Activated gamma-delta T cell (primary cell): ENCODE results near the gene RFC4.

Source experiments
- DNase-seq: peaks from one replicate; lab custom pipeline; 2025; lab: John Stamatoyannopoulos, UW

The RFC4 gene

DNA sequence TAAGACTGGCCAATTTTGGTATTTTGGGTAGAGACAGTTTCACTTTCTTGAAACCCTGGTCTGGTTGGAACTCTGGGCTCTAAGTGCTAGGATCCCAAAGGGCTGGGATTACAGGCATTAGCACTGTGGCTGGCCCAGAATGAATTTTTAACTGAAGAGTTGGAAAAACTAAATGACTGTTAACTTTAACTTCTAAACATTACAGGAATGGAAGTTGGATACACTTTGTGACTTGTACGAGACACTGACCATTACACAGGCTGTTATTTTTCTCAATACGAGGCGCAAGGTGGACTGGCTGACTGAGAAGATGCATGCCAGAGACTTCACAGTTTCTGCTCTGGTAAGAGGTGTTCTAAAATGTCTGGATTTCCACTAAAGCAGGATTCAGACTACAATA, 19.4 kb downstream of the RFC4 start:
- DNase-seq, result no peak

DNA sequence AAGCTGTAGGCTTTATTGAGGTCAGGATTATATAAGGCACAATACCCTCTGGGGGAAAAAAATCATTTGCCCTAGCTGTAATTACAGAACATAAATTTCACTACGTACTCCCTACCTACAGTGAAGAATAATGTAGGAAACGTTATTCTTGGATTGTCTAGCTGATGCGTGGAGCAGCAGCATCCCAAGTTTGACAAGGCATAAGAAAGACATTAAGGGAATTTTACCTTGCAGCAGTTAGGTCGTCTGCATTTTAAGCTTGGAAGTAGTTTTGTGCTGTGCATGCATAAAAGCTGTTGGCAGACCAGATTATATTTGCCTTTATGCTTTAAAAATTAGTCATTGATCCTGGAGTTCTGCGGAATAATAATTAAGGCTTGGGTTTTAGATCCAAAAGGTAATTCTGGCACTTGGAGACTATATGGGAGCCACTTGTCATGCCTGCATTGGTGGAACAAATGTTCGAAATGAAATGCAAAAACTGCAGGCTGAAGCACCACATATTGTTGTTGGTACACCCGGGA, 20.7 kb downstream of the RFC4 start:
- DNase-seq, result no peak

DNA sequence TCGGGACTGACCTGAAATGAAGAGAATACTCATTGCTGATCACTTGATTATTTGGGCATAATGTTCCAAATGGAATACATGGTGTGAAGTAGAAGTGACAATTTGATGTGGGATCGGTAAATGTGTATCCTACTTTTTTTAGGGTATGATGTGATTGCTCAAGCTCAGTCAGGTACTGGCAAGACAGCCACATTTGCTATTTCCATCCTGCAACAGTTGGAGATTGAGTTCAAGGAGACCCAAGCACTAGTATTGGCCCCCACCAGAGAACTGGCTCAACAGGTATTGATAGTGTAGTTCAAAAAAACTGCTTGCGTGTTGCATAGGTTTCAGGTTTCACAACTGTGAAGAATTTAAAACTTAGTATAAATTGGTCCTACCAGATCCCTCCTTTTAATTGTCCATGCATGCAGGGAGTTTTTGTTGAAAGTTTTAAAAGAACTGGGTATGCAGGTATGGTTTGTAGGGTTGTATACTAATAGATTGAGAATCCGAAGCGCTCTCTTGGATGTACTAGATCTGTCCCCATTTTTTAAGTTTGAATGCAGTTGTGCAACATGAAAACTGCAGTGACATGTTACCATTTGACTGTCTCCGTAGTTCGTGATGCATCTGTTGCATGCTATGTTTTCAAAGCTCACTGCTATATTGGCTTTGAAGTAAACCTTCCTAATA, 21.3 kb downstream of the RFC4 start:
- no peak for DNase-seq

DNA sequence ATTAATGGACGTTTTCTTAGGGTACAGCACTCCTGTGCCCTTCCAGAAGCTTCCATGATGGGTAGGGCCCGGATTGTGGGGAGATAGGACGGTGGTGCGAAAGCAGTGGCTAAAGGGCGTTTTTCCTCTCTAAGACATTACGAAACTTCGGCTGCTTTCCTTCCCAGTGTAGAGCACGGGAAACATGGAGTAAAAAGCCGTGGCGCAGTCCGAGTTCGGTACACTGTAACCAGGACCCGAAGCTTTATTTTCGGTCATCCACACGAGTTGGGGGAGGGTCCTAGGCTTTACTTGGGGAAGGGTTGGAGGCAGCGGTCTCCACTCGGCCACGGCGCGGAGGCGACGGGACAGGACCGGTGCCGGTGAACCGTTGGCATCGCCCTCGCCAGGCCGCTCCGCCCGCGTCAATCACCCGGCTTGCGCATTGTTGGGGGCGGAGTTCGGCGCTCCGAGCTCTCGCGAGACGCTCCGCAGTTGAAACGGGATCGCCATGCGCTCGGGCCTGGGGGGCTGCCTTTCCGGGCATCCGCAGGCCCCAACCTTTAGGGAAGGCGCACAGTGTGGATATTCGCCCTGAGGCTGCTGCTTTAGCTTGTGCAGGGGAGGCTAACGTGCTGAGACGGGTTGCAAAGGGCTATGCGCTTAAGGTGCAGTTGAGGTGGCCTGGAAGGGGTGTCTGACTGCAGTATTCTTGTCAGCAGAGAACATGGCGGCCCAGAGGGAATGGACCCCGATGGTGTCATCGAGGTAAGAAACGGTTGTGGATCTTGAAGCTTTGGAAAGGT, 22.4 kb downstream of the RFC4 start:
- peak; percentile 68 for DNase-seq

DNA sequence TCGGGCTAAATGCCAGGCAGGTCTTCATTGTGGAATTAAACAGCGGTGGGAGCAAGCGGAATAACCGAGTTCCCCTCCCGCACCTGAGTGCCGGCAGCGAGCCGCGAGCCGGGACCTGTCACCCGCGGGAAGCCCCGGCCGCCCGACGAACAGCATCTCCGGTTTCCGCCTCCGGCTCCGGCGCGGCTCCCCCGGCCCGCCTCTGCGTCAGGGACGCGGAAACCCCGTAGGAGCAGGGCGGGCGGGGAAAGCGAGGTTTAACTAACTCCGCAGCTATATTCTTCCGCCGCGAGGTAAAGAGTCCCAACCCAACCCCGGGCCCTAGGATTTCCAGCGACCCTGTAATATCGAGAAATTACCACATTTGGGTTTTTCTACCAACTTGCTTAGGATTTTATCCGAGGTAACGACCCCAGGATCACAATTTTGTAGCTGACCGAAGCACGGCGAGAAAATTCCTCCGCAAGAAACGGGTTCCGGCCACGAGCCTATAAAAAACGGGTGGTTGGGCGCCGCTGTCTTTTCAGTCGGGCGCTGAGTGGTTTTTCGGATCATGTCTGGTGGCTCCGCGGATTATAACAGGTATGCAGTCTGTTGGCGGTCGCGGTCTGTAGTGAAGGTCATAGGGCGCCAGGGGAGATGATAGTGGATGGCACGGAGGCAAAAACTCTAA, 23.1 kb downstream of the RFC4 start, which contains the start of gene EIF4A2:
TSS of gene EIF4A2 (plus strand) at position 520 of the 673 bp plus-strand sequence. CDS start at position 554, 34 bp downstream.
- DNase-seq, result peak; percentile 81

DNA sequence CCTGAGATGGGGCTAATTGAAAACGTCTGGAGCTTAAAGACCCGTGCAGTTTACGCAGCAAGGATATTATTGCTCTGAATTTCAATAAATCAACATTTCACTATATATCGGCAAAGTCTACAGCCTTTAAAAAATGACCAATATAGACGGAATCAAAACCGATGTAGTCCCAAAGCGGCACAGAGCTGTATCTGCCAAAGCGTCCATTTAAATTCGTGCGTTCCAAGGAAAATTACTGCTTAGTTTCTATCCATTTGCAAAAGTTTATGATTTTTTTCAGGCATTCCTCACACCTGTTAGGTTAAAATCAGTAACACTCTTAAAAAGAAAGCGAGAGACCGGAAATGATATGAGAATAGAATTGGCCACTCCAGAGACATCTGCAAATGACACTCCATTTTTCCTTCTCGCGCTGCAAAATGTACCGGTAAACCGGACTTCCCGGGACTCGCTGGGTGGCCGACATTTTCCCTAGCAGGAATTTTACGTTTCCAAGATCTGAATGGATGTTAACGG, 23.7 kb downstream of the RFC4 start:
- DNase-seq, result no peak

DNA sequence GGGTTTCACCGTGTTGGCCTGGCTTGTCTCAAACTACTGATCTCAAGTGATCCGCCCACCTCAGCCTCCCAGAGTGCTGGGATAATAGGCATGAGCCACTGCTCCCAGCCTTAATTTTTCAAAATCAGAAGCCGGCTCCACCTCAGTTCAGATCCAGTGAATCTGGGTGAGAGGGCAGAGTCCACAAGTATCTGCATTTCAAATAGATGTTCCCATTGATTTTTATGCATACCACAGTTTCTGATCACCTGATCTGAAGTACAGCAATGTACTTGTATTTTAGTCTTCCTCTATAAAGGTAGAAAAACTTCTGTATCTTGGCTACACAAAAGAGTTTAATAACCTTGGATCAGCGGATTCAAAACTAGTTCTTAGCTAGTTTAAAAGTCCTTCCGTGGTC, 27.1 kb downstream of the RFC4 start:
- DNase-seq, result no peak

DNA sequence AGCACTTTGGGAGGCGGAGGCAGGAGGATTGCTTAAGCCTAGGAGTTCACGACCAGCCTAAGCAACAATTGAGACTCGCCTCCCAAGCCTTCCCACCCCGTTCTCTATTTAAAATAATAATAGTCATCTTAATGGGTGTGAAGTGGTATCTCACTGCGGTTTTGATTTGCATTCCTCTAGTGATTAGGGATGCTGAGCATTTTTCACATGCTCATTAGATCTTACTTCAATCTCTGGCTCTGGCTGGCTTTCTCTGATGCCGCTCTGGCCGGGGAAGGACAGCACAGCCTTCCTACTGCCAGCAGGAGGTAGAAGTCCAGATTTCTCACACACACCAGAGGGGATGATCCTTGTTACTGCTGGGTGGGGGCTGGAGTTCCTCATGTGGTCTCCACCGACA, 30.3 kb downstream of the RFC4 start:
- DNase-seq, result no peak

DNA sequence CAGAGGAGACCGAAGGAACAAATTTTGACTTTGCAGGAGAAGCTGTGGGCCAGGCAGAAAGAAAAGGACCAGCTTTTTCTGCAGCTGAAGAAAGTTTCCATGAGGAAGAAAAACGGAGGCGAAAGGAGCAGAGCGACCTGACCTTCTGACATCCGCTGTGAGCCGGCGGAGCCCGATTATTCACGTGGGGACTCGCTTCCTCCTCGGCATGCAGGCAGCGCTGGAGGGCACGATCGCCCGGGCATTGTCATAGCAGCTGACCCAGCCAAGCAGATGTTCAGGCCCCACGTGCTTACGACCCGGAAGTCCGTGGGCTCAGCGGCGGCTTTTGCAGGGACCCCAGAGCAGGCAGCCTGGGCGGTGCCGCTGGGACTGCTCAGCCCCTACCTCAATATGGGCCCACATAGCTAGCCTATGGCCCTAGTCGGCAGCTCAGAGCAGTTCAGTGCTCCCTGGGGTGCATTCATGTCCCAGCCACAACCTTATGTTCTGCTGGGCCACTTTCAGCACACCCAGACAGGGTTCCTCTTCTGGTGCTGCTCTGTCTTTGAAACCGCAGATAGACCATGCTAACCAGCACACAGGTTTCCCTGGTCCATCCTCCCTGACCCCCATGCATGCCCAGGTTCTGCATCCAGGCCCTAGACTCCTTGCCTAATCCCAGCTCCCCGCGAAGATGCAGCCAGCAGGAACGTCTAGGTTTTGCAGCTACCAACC, 33.4 kb downstream of the RFC4 start:
- DNase-seq, result peak; percentile 21

DNA sequence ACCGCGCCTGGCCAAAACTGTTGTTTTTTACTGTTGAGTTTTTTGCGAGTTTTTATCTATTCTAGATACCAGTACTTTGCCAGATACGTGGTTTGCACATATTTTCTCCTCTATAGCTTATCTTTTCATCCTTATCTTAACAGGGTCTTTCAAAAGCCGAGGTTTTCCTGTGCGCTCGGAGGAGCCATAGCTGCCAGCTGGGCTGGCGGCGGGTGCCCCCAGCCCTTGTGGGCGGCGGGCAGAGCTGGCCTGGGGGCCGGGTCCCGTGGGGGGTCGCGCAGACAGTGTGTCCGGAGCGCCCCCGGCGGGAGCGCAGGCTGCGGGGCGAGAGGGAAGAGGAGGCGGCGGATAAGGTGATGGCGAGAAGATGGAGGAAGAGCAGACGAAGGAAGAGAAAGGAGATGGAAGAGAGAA, 34.0 kb downstream of the RFC4 start:
- DNase-seq, result no peak

DNA sequence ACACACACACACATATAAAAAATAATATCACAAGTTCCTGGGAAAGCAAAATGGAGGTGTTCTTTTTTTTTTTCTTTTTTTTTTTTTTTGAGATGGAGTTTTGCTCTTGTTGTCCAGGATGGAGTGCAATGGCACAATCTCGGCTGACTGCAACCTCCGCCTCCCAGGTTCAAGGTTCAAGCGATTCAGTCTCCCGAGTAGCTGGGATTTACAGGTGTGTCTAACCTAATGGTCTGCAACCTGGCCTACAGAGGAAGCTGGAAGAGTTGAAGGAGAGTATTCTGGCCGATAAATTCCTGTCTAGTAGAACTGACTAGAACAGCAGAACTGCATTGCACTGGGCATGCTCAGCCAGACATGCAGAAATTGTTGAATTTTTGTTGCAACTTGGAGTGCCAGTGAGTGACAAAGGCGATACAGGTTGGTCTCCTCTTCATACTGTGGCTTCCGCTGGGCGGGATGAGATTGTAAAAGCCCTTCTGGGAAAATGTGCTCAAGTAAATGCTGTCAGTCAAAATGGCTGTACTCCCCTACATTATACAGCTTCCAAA, 45.3 kb downstream of the RFC4 start:
- no peak for DNase-seq

DNA sequence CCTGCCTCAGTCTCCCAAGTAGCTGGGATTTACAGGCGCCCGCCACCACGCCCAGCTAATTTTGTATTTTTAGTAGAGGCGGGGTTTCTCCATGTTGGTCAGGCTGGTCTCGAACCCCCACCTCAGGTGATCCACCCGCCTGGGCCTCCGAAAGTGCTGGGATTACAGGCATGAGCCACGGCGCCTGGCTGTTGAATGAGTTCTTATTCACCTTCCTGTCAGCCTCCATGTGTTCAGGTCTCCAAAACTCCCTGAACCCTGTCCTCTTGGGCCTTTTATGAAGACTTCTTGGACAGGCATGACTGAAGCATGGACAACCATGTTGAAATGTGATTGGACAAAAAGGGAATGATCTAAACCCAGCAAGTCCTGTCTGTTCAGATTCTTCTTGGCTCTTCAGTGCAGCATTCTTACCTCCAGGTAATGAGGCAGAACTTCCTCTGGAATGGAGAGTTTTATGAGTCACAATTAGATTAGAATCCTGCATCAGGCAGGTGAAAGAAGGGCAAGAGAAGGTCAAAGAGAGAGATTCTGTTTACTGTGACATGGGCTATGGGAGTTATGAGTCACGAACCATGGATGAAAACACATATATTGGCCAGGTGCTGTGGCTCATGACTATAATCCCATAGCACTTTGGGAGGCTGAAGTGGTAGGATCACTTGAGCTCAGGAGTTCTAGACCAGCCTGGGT, 46.0 kb downstream of the RFC4 start:
- no peak for DNase-seq

DNA sequence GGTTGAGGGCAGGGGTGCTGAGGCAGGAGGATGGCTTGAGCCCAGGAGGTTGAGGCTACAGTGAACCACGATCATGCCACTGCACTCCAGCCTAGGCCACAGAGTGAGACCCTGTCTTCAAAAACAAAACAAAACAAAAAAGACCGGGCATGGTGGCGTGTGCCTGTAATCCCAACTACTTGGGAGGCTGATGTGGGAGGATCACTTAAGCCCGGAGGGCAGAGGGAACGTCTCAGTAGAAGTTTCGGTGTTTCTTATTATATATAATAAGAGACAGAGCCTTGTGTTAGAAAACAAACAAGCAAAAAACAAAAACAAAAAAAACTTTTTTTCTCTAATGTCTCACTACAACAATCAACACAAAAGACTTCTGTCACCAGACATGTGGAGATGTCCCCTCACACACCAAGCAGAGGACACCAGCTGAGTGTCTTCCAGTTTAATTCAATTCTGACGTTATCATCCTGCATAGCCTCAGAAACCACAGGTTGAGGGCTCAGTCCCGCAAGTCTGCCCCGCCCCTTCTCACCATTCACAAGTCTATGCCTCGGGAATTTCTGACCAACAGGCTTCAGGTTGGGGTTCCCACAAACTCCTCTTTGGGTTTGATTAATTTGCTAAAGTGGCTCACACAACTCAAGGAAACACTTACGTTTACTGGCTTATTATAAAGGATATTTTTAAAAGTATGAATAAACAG, 46.9 kb downstream of the RFC4 start:
- no peak for DNase-seq

DNA sequence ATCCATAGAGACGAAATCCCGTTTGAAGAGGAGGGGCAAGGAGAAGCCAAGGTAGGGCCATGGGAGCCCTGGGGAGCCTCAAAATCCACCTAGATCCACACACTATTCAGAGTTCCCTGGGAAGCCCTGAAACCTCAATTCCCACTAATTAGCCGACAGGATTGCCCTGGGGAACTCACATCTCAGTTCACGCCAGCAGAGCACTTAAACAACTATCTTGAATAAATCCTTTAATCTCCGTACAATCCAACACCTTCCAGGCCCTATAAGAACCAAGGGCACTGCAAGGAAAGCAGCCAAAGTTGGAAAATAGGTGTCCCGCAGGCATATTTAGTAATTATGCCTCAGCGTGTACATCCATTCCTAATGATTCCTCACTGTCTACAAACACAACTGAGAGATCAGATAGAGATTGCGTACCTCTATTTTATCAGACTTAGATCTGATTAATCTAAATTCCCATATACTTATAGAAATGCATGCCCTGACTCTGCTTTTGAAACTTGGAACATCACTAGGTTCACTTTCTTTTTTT, 48.5 kb downstream of the RFC4 start:
- no peak for DNase-seq

DNA sequence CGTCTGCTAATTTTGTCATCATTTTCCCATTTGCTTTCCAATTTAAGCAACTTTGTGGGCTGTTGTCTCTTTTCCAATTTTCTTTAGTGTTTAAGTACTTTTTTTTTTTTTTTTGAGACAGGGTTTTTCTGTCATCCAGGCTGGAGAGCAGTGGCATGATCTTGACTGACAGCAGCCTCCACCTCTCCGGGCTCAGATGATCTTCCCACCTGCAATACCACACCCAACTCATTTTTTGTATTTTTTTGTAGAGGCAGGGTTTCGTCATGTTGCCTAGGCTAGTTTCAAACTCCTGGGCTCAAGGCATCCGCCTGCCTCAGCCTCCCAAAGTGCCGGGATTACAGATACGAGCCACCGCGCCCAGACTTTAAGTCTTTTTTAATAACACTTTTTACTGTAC, 49.1 kb downstream of the RFC4 start:
- no peak for DNase-seq

DNA sequence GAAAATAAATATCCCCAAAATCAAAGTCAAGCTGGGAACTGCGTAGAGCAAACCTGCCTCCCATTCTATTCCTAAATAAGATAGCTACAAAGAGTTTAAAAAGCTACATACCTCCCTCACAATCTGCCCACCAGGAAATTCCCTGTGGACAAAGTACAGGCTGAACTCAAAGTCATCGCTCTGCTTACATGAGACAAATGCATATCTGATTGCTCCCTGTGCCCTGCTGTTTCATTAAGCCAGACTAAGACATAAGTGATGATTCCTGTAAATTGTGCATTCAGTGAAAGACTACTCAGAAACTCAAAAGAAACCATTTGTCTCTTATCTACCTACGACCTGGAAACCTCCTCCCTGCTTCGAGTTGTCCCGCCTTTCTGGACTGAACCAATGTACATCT, 51.4 kb downstream of the RFC4 start:
- DNase-seq, result no peak

DNA sequence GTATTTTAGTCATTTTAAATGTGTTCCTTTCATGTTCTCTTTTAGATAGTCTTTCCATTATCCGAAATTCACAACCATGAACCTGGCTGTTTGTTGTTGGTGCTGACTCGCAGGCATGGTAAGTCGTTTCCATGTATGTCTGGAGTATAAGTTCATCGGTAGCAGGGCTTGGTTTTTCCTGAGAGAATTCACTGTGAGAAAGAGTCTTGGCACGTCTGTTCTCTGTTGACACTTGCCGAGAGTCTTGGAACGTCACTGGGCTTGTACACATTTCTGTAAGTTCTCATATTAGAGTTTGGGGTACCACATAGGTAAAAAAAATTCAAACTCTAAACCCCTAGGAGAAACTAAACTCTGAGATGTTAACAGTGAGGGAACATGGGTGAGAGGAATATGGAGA, 52.3 kb downstream of the RFC4 start:
- no peak for DNase-seq

DNA sequence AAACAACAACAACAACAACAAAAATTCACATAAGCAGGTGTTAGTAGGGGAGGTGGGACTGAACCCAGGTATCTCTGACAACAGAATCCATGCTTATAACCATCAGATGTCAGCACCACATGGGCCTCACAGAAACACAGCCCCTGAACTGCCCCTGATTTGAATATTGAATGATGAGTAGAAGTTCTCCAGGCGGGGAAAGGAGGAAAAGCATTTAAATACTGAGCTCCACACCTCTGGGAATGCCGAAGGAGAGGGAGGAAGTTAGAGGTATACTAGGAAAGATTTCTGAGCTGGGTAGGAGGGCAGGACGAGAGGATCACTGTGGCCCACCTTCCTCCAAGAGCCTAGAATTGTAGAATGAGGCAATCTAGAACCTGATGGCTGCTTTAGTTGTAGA, 54.8 kb downstream of the RFC4 start:
- no peak for DNase-seq

DNA sequence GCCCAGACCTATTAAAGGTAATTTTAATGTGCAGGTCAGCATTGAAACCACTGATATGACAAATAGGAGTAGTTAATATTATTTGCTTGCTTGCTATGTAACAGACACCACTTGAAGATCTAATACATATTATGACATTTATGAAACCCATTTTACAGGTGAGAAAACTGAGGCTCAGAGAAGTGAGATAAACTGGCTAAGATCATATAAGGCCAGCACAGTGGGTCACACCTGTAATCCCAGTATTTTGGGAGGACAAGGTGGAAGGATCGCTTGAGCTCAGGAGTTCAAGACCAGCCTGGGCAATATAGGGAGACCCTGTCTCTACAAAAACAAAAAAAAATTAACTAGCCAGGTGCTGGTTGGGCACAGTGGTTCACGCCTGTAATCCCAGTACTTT, 56.0 kb downstream of the RFC4 start:
- DNase-seq, result no peak

DNA sequence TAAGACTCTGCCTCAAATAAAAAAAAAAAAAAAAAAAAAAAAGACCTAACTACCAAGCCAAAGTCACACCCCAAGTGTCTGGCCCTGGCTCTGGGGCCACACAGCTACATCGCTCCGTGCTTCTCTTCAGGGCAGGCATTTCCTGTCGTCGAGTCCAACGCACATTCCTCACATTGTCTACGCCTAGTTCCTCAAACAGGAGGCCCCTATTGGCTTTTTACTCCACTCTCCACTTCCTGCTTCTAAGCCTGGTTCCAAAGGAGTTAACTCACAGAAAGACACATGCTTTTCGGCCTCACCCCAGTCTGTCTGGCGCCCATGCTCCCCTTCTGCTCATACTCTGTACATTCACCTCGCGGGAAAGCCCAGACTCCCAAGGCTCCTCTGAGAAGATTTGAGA, 60.3 kb downstream of the RFC4 start:
- no peak for DNase-seq
